ENCODE measurements around the gene TRIP6. TPM values are rescaled to one million over a fixed set of nuclear protein-coding genes. Genes with fewer than 3 reads are reported as not detected.
"Not testable (repeated sequence)": the region's sequence is repeated elsewhere in the genome, so short reads cannot be mapped to it uniquely, and the experiment has no call there.

TRIP6 gene
- total RNA-seq, 1 experiment from 2014 or later: 360 TPM

DNA sequence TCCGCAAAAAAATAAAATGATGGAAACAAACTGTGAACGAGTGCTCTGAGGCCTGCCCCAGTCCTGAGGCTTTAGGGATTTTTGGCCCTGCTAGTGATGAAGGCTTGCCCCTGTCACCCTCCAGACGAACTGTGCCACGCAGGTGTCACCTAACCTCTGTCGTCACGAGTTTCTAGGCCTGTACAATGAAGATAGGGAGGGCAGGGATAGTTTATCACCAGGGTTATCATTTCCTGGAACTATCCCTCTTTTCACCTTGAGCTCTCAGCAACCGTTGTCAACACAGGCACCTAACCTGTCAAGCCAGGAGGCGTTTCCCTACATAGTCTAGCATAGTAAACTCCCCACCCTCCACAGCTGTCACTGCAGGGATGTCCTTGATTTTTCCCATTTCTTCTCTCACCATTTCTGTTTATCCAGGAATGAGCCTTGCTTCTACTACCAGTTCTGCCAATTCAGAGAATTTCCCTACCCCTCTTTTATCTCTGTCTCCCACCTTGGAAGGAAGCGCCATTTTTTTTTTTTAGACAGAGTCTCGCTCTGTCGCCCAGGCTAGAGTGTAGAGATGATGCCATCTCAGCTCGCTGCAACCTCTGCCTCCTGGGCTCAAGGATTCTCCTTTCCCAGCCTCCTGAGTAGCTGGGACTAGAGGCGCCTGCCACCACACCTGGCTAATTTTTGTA lies 30.7 kb downstream of the TRIP6 start:
- in situ Hi-C loops (cut with HindIII; ENCODE audit: low sequenced_read_pairs): no loop called here
- no peak for DNase-seq (ENCODE audit: low spot score)

DNA sequence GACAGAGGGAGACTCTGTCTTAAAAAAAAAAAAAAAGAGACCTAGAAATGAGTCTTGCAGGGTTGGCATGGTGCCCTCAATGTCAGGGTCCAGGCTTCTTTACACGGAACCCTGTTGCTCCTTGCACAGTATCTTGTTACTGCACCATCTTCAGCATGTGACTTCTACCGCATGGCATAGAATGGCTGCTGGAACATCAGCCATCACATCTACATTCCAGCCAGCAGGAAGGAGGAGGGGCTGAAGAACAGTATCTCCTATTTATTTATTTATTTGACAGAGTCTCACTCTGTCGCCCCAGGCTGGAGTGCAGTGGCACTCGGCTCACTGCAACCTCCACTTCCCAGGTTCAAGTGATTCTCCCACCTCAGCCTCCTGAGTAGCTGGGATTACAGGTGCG lies 32.2 kb downstream of the TRIP6 start:
- in situ Hi-C loops (cut with HindIII; ENCODE audit: low sequenced_read_pairs): no loop called here
- no peak for DNase-seq (ENCODE audit: low spot score)

GRCh38 chr7:100900978-100901377 lies 33.8 kb downstream of the TRIP6 start:
- in situ Hi-C loops (cut with HindIII; ENCODE audit: low sequenced_read_pairs): no loop called here

GRCh38 chr7:100901921-100902332 lies 34.7 kb downstream of the TRIP6 start:
- in situ Hi-C loops (cut with HindIII; ENCODE audit: low sequenced_read_pairs): no loop called here
- no peak for DNase-seq (ENCODE audit: low spot score)

More at GRCh38 chr7:100900978-100901377, 33.8 kb downstream of the TRIP6 start:
- no peak for DNase-seq (ENCODE audit: low spot score)

GRCh38 chr7:100902638-100903037 lies 35.5 kb downstream of the TRIP6 start:
- no peak for DNase-seq (ENCODE audit: low spot score)
- in situ Hi-C loops (cut with HindIII; ENCODE audit: low sequenced_read_pairs): no loop called here

GRCh38 chr7:100908512-100908911 lies 41.3 kb downstream of the TRIP6 start:
- in situ Hi-C loops (cut with HindIII; ENCODE audit: low sequenced_read_pairs): no loop called here
- DNase-seq (ENCODE audit: low spot score): no peak

- in situ Hi-C loops (cut with HindIII; ENCODE audit: low sequenced_read_pairs); DNase-seq (ENCODE audit: low spot score): not testable (repeated sequence)
These were observed 43.3 kb downstream of the TRIP6 start for GRCh38 chr7:100910443-100910842.

DNA sequence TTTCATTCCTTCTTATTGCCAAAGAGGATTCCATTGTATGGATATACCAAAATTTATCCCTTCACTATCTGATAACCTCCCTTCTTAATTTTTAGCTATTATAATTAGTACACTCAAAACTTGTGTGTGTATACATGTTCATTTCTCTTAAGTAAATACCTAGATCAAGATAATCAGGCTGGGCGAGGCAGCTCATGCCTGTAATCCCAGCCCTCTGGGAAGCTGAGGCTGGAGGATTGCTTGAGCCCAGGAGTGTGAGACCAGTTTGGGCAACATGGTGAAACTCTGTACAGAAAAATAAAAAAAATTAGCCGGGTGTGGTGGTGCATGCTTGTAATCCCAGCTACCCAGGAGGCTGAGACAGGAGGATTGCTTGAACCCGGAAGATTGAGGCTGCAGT lies 44.3 kb downstream of the TRIP6 start:
- DNase-seq (ENCODE audit: low spot score): no peak
- in situ Hi-C loops (cut with HindIII; ENCODE audit: low sequenced_read_pairs): no loop called here

- DNase-seq (ENCODE audit: low spot score): no peak
- in situ Hi-C loops (cut with HindIII; ENCODE audit: low sequenced_read_pairs): no loop called here
These were observed 47.2 kb downstream of the TRIP6 start for GRCh38 chr7:100914208-100914878.

- no peak for DNase-seq (ENCODE audit: low spot score)
- in situ Hi-C loops (cut with HindIII; ENCODE audit: low sequenced_read_pairs): no loop called here
These were observed 47.8 kb downstream of the TRIP6 start for GRCh38 chr7:100914879-100915447.

GRCh38 chr7:100919335-100919734 lies 52.1 kb downstream of the TRIP6 start:
- in situ Hi-C loops (cut with HindIII; ENCODE audit: low sequenced_read_pairs); DNase-seq (ENCODE audit: low spot score): not testable (repeated sequence)

GRCh38 chr7:100919779-100920437 lies 52.7 kb downstream of the TRIP6 start:
- in situ Hi-C loops (cut with HindIII; ENCODE audit: low sequenced_read_pairs); DNase-seq (ENCODE audit: low spot score): not testable (repeated sequence)

DNA sequence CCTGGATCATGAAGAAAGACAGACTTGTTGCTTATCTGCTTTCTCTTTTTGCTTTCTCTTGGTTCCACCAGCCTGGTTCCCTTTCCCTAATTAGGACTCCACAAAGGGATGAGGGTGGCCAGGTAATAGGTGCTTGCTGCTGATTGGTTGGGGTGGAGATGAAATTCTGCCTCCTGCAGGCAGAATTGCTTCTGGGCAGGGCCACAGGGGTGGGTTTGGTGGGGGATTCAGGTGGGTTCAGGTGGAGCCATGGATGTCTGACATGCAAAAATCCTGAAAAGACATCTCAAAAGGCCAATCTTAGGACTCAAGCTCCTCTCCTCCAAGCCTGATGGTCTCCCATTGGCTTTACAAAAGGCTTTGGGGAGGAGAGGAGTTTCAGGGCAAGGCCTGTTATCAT lies 53.9 kb downstream of the TRIP6 start:
- DNase-seq (ENCODE audit: low spot score): no peak
- in situ Hi-C loops (cut with HindIII; ENCODE audit: low sequenced_read_pairs): no loop called here

Other genes with a start within 250 kb of the TRIP6 start
- 1.1 and 1.7 TPM in 2 replicates for gene TFR2, start 225.8 kb upstream of the TRIP6 start, total RNA-seq (2014; rRNA removed; shearing (Covaris generic))
- gene ACTL6B, start 210.9 kb upstream of the TRIP6 start, total RNA-seq (2014; rRNA removed; shearing (Covaris generic)): 0.14 TPM in 1 of 2 replicates, not detected in the other
- 232 and 241 TPM in 2 replicates for gene GNB2, start 193.6 kb upstream of the TRIP6 start, total RNA-seq (2014; rRNA removed; shearing (Covaris generic))
- 20.6 and 28.1 TPM in 2 replicates for gene GIGYF1, start 173.1 kb upstream of the TRIP6 start, total RNA-seq (2014; rRNA removed; shearing (Covaris generic))
- 116 and 136 TPM in 2 replicates for gene POP7, start 161.3 kb upstream of the TRIP6 start, total RNA-seq (2014; rRNA removed; shearing (Covaris generic))
- gene EPO, start 146.9 kb upstream of the TRIP6 start, total RNA-seq (2014; rRNA removed; shearing (Covaris generic)): not detected in 2 replicates
- not detected in 2 replicates for gene ZAN, start 133.8 kb upstream of the TRIP6 start, total RNA-seq (2014; rRNA removed; shearing (Covaris generic))
- gene EPHB4, start 39.9 kb upstream of the TRIP6 start, total RNA-seq (2014; rRNA removed; shearing (Covaris generic)): 86.6 and 107 TPM in 2 replicates
- gene SLC12A9, start 14.7 kb upstream of the TRIP6 start, total RNA-seq (2014; rRNA removed; shearing (Covaris generic)): 15.8 and 25.8 TPM in 2 replicates
- 92.2 and 134 TPM in 2 replicates for gene SRRT, start 7.7 kb downstream of the TRIP6 start, total RNA-seq (2014; rRNA removed; shearing (Covaris generic))
- gene UFSP1, start 22.3 kb downstream of the TRIP6 start, total RNA-seq (2014; rRNA removed; shearing (Covaris generic)): 2.5 and 3.6 TPM in 2 replicates
- 3.6 and 5.0 TPM in 2 replicates for gene ACHE, start 28.5 kb downstream of the TRIP6 start, total RNA-seq (2014; rRNA removed; shearing (Covaris generic))
- 0.37 TPM in 1 of 2 replicates, not detected in the other for gene MUC3A, start 82.1 kb downstream of the TRIP6 start, total RNA-seq (2014; rRNA removed; shearing (Covaris generic))
- gene MUC12, start 102.2 kb downstream of the TRIP6 start, total RNA-seq (2014; rRNA removed; shearing (Covaris generic)): not detected in 2 replicates
- gene MUC17, start 152.7 kb downstream of the TRIP6 start, total RNA-seq (2014; rRNA removed; shearing (Covaris generic)): 0.06 TPM in 1 of 2 replicates, not detected in the other
- 5.6 and 9.9 TPM in 2 replicates for gene TRIM56, start 218.1 kb downstream of the TRIP6 start, total RNA-seq (2014; rRNA removed; shearing (Covaris generic))

Data from G401 (cell line).